Fibroblast of the aortic adventitia (primary cell): ENCODE measurements around the gene WDR1. TPM values are rescaled to one million over a fixed set of nuclear protein-coding genes. Genes with fewer than 3 reads are reported as not detected.

Source experiments
- DNase-seq: peaks from one replicate; pipeline ENCODE4 v3.0.0-alpha.2; 2010; ENCODE audit warnings: low read depth
- H3K4me3 ChIP-seq: 2 replicates; pipeline ENCODE4 v1.5.1; 2011; ENCODE audit warnings: low read depth, mild to moderate bottlenecking, control low read depth, low read length, moderate library complexity
- total RNA-seq: library from RNA; depleted of rRNA; stranded (reverse); fragments of >200 nt; gene quantifications from 2 replicates; pipeline ENCODE4 v1.2.3, GENCODE V29; 2012; ENCODE audit warnings: low replicate concordance
- TF ChIP-seq, protein P1 (sequence below): IDR thresholded peaks from 2 replicates; pipeline ENCODE4 v1.5.1; 2011; ENCODE audit warnings: mild to moderate bottlenecking, low read length, control low read depth, inconsistent platforms; ENCODE audit not compliant: insufficient read depth

WDR1 gene
- total RNA-seq, 1 donor: 228 TPM

DNA sequence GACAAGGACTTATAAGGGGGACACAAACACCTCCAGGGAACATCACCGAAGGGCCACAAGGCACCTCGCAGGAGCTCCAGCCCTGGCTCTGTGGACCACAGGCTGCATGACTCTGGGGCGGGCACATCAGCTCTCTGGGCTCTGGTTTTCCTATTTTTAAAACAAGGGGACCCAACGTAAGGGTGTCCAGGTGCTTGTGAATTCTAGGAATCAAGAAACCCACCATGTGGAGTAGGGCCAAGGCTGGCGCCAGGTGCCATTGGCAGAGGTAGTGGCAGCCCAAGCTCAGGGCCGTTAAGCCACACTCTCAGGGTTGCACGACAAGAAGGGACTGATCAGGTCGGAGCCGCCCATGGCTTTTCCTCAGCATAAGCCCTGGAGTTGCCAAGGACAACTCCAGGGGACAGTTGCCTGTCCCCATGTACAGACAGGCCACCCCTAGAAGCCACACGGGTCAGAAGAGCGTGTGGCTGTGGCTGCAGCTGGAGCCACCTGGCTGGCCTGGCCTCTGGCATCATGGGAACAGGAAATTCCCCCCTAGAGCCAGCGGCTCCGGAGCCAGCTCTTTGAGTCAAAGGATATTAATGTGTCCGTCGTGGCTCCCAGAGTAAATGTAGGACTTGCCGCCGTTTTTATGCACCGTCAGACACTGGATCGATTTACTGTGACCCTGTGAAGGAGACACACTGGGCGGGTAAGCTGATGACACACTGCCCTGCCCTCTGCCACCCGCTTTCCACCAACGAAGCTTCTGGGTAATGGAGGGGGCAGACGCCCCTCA, 32.5 kb downstream of the WDR1 start:
- TF ChIP-seq, protein P1, sequence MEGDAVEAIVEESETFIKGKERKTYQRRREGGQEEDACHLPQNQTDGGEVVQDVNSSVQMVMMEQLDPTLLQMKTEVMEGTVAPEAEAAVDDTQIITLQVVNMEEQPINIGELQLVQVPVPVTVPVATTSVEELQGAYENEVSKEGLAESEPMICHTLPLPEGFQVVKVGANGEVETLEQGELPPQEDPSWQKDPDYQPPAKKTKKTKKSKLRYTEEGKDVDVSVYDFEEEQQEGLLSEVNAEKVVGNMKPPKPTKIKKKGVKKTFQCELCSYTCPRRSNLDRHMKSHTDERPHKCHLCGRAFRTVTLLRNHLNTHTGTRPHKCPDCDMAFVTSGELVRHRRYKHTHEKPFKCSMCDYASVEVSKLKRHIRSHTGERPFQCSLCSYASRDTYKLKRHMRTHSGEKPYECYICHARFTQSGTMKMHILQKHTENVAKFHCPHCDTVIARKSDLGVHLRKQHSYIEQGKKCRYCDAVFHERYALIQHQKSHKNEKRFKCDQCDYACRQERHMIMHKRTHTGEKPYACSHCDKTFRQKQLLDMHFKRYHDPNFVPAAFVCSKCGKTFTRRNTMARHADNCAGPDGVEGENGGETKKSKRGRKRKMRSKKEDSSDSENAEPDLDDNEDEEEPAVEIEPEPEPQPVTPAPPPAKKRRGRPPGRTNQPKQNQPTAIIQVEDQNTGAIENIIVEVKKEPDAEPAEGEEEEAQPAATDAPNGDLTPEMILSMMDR: no peak
- DNase-seq: no peak

GRCh38 chr4:10083331-10083771, 33.2 kb downstream of the WDR1 start:
- H3K4me3 ChIP-seq: no peak overlapping the region
- TF ChIP-seq, protein P1: no peak
- no peak for DNase-seq

More for the DNA sequence above, 32.5 kb downstream of the WDR1 start:
- no peak overlapping the region for H3K4me3 ChIP-seq

DNA sequence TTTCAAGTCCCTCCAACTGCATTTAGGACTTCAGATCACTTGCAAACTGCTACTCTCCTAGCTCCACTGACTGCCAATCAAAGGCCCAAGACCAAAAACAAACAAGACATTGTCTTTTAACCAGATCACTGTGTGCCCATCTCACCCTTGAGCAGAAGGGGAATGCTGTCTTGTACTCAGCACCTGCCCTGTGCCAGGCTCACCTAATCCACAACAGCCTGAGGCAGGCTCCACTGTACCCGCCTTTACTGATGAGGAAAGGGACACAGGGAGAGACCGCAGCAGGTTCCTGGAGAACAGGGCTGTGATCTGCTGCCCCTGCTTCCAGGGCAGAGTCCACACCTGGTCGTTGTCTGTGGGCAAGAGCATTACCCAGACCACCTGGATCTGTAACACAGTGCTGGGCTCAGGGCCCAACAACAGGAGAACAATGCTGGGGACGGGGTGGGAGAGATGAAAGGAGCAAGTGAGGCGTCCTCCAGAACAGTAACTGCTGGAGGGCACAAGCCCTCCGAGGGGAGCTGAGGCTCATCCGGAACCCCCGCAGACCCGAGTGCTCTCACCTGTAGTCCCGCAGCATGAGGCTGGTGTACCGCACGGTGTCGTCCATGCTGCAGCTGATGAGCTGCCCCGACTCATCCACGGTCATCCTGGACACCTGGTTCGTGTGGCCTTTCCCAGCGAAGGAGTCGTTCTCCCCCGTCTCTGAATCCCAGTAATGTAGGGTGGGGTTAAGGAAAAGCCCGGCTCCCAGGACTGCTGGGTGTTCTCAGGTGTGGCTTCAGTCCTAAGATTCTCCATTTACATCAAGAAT, 33.9 kb downstream of the WDR1 start:
- DNase-seq: no peak
- no peak overlapping the region for H3K4me3 ChIP-seq
- TF ChIP-seq, protein P1: no peak

GRCh38 chr4:10082047-10082446, 34.6 kb downstream of the WDR1 start:
- TF ChIP-seq, protein P1: no peak
- no peak overlapping the region for H3K4me3 ChIP-seq
- DNase-seq: no peak

GRCh38 chr4:10081218-10081606, 35.4 kb downstream of the WDR1 start:
- H3K4me3 ChIP-seq: no peak overlapping the region
- TF ChIP-seq, protein P1: no peak
- DNase-seq: no peak

GRCh38 chr4:10080589-10081217, 35.9 kb downstream of the WDR1 start:
- H3K4me3 ChIP-seq: no peak overlapping the region
- TF ChIP-seq, protein P1: no peak
- DNase-seq: no peak
